ENCODE results near the gene PGF. TPM values are rescaled to one million over a fixed set of nuclear protein-coding genes. Genes with fewer than 3 reads are reported as not detected.

Gene PGF
- total RNA-seq, 1 donor = 16.3 TPM

- H3K36me3 ChIP-seq (ENCODE audit: insufficient read depth, low read length) = no peaks in the 10 kb centered on the region
- no peaks in the 10 kb centered on the region for H3K9me3 ChIP-seq (ENCODE audit: low read depth, low read length)
- no peak overlapping the region for H3K4me3 ChIP-seq (ENCODE audit: insufficient read depth, low read length)
- no peaks in the 10 kb centered on the region for H3K27me3 ChIP-seq (ENCODE audit: insufficient read depth, low read length)
- no peak overlapping the region for H2AFZ ChIP-seq (ENCODE audit: low read length)
- no peaks in the 10 kb centered on the region for H3K79me2 ChIP-seq (ENCODE audit: insufficient read depth, low read length)
- no peaks in the 10 kb centered on the region for H4K20me1 ChIP-seq (ENCODE audit: insufficient read depth, low read length)
- no peak overlapping the region for H3K4me2 ChIP-seq (ENCODE audit: insufficient read depth, low read length)
- TF ChIP-seq CTCF (IDR thresholded peaks at IDR 0.05; ENCODE audit: extremely low read depth, low read depth, low read length) = no peak
- no peak overlapping the region for H3K27ac ChIP-seq (ENCODE audit: low read depth, low read length)
- no peak for DNase-seq (ENCODE audit: insufficient read length, low spot score, missing footprints)
- H3K4me1 ChIP-seq (ENCODE audit: insufficient read depth, low read length) = peaks cover 19% of the 10 kb centered on the region
Observed at GRCh38 chr14:74956280-74957072, 1.1 kb upstream of the PGF start.

- H2AFZ ChIP-seq (ENCODE audit: low read length) = peak overlapping the region; percentile 65
- H3K36me3 ChIP-seq (ENCODE audit: insufficient read depth, low read length) = no peaks in the 10 kb centered on the region
- no peaks in the 10 kb centered on the region for H3K79me2 ChIP-seq (ENCODE audit: insufficient read depth, low read length)
- TF ChIP-seq CTCF (IDR thresholded peaks at IDR 0.05; ENCODE audit: extremely low read depth, low read depth, low read length) = no peak
- H3K4me2 ChIP-seq (ENCODE audit: insufficient read depth, low read length) = peak overlapping the region; percentile 86
- no peak overlapping the region for H3K27ac ChIP-seq (ENCODE audit: low read depth, low read length)
- H3K9me3 ChIP-seq (ENCODE audit: low read depth, low read length) = no peaks in the 10 kb centered on the region
- H3K4me1 ChIP-seq (ENCODE audit: insufficient read depth, low read length) = peaks cover 19% of the 10 kb centered on the region
- H4K20me1 ChIP-seq (ENCODE audit: insufficient read depth, low read length) = no peaks in the 10 kb centered on the region
- no peaks in the 10 kb centered on the region for H3K27me3 ChIP-seq (ENCODE audit: insufficient read depth, low read length)
- peak overlapping the region; percentile 75 for H3K4me3 ChIP-seq (ENCODE audit: insufficient read depth, low read length)
- DNase-seq (ENCODE audit: insufficient read length, low spot score, missing footprints) = no peak
Observed at GRCh38 chr14:74956027-74956279, 556 bp upstream of the PGF start.

- Histone ChIP-seq H3K4me1 (ENCODE audit: insufficient read depth, low read length) (peaks cover 19% of the 10 kb centered on the region), H3K36me3 (ENCODE audit: insufficient read depth, low read length) (no peaks in the 10 kb centered on the region), H4K20me1 (ENCODE audit: insufficient read depth, low read length) (no peaks in the 10 kb centered on the region), H3K27ac (ENCODE audit: low read depth, low read length) (no peak overlapping the region), H3K4me3 (ENCODE audit: insufficient read depth, low read length) (peak overlapping the region; percentile 75), H3K9me3 (ENCODE audit: low read depth, low read length) (no peaks in the 10 kb centered on the region), H3K79me2 (ENCODE audit: insufficient read depth, low read length) (no peaks in the 10 kb centered on the region), H3K27me3 (ENCODE audit: insufficient read depth, low read length) (no peaks in the 10 kb centered on the region), H3K4me2 (ENCODE audit: insufficient read depth, low read length) (peak overlapping the region; percentile 86), H2AFZ (ENCODE audit: low read length) (peak overlapping the region; percentile 70)
- no peak for TF ChIP-seq CTCF (IDR thresholded peaks at IDR 0.05; ENCODE audit: extremely low read depth, low read depth, low read length)
- peak; percentile 83 for DNase-seq (ENCODE audit: insufficient read length, low spot score, missing footprints)
Observed at GRCh38 chr14:74954947-74955228, 509 bp downstream of the PGF start.

- Histone ChIP-seq H3K4me2 (ENCODE audit: insufficient read depth, low read length) (peak overlapping the region; percentile 86), H3K36me3 (ENCODE audit: insufficient read depth, low read length) (no peaks in the 10 kb centered on the region), H3K9me3 (ENCODE audit: low read depth, low read length) (no peaks in the 10 kb centered on the region), H4K20me1 (ENCODE audit: insufficient read depth, low read length) (no peaks in the 10 kb centered on the region), H3K27me3 (ENCODE audit: insufficient read depth, low read length) (no peaks in the 10 kb centered on the region), H2AFZ (ENCODE audit: low read length) (peak overlapping the region; percentile 47), H3K4me3 (ENCODE audit: insufficient read depth, low read length) (peak overlapping the region; percentile 75), H3K27ac (ENCODE audit: low read depth, low read length) (no peak overlapping the region), H3K4me1 (ENCODE audit: insufficient read depth, low read length) (peaks cover 19% of the 10 kb centered on the region), H3K79me2 (ENCODE audit: insufficient read depth, low read length) (no peaks in the 10 kb centered on the region)
- peak; percentile 89 for DNase-seq (ENCODE audit: insufficient read length, low spot score, missing footprints)
- TF ChIP-seq CTCF (IDR thresholded peaks at IDR 0.05; ENCODE audit: extremely low read depth, low read depth, low read length) = no peak
Observed at GRCh38 chr14:74954232-74954946, 1.0 kb downstream of the PGF start.
